IPS DF 4.7 (cell line): ENCODE results near the gene SETBP1.

Experiments
- DNase-seq: peaks from one replicate; pipeline ENCODE4 v3.0.0-alpha.2; 2013; ENCODE audit warnings: low spot score; ENCODE audit errors: extremely low read depth

SETBP1 gene

GRCh38 chr18:44730803-44731529 lies 50.3 kb downstream of the SETBP1 start:
- DNase-seq: no peak

DNA sequence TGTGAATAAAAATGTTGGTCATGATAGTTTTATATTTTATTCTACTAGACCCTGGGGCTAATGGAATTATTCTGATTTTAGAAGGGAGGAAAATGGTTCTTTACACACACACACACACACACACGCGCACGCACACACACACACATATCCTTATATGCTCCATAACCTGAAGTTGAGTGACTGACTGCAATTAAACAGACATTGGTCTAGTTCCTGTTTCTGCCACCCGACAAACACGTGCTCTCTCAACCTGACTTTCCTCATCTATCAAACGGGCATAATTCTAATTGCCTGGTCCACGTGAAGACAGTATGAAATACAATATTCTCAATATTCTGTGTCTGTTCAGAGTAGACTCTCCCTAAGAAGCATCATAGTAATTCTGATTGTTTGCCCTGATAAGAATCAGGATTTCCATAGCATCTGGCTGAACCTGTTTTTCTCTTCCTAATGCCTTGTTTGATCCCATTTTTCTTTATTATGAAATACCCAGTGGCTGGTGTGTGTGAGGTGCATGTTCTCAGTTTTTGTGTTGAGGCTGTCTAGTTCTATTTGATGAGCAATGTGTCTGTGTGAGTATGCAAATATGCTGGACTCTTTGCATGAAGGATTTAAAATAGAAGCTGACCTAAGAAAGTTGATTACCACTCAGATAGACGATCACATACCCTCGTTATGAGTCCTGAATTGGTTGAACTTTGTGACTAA lies 51.0 kb downstream of the SETBP1 start:
- DNase-seq: no peak

DNA sequence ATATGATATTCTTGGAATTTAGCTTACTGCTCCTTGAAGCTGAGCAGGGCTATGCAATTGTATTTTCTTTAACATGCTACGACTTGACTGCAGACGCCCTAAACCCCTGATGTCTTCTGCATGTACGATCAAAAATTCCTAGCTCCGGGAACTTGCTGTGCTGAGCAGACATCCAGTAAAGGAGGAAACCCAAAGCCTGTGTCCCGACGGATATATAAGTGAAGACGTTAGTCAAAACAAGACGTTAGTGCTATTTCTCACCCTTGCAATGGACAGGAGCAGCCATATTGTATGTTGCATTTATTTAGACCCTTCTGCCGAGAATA lies 51.5 kb downstream of the SETBP1 start:
- DNase-seq: no peak

DNA sequence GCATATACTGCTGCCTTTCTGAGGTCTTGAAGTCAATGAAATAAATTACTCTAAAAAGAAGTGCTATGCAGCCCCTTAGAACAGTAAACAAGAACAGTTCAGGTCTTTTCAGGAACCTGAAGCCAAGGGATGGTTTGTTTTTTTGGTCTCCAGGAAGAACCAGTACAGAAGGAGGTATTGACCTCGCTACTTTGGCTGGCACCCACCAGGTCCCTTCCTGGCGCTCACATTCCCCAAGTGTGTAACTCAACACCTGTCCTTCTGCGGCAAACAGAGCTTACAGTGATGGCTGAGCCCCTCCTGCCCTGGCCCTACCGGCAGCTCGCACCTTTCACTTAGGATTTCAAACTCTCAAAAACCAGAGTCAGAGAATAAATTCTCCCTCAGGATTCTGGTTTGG lies 51.9 kb downstream of the SETBP1 start:
- no peak for DNase-seq

DNA sequence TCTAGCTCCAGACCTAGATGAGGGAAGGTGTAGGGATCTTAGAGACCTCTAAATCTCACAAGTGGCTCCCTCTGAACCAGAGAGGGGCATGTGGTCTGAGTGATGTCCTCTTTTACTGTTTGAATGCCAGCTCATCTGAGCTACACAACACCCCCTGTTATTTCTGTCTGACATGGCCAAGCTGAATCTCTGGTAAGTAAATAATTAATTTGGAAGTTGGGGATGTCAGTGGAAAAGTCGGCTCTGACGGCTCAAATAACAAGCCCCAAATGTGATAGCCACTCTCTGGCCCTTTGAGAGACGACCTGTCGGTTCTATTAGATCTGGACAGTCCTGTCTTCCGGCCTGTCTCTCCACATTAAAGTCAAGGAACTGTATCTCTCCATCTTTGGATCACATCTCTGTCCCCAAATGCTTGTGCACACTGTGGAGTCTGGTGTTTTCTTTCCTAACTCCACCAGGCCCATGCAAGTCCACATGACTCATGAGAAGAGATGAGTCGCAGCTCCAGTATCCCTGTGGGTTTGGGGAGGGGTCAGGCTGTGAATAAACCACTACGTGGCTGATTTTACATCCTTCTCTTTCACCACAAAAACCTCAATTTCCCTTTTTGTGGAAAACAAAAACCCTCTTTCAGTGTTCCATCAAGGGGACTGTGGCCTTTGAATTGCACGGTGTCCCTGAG lies 52.5 kb downstream of the SETBP1 start:
- no peak for DNase-seq

- DNase-seq: no peak
Observed at GRCh38 chr18:44733754-44734465, 53.2 kb downstream of the SETBP1 start.

GRCh38 chr18:44735096-44735495 lies 54.4 kb downstream of the SETBP1 start:
- no peak for DNase-seq

- DNase-seq: no peak
Observed at GRCh38 chr18:44736664-44737380, 56.1 kb downstream of the SETBP1 start.

GRCh38 chr18:44737623-44738022 lies 56.9 kb downstream of the SETBP1 start:
- no peak for DNase-seq

DNA sequence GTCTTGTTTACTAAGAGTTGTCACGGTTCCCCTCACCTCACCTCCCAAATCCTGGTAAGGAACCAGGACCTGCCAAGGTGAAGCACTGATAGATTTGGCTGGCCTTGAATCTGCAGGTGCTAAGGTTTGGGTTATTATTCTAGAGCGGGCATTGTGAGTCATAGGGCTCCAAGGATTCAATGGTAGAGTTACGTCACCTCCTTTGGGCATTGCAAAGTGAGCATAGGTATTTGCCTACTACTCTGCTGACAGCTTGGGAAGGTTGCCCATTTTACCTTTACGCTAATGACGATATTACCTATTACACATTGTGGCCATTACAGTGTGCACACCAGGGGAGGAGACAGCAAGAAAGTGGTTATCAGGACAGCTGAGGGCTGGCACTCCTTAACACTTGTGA lies 59.3 kb downstream of the SETBP1 start:
- no peak for DNase-seq

DNA sequence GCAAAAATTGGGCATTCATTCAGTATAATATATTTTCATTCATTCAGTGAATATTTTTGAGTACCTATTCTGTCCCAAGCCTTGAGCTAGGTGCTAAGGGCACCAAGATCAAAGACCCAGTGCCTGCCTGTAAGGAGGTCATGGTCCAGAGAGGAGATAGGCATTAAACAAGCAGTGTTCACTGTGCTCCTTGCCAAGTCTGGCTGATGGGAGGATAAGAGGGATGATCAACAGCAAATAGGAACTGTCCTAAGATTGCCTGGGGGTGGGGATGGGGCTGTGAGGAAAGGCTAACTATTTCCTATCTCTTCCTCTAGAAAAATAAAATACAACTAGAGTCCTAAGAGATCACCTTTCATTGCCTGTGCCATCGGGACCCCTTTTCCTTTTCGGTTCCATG lies 60.4 kb downstream of the SETBP1 start:
- DNase-seq: no peak

GRCh38 chr18:44741511-44741910 lies 60.8 kb downstream of the SETBP1 start:
- DNase-seq: no peak

- DNase-seq: no peak
Observed at GRCh38 chr18:44742126-44742525, 61.4 kb downstream of the SETBP1 start.

DNA sequence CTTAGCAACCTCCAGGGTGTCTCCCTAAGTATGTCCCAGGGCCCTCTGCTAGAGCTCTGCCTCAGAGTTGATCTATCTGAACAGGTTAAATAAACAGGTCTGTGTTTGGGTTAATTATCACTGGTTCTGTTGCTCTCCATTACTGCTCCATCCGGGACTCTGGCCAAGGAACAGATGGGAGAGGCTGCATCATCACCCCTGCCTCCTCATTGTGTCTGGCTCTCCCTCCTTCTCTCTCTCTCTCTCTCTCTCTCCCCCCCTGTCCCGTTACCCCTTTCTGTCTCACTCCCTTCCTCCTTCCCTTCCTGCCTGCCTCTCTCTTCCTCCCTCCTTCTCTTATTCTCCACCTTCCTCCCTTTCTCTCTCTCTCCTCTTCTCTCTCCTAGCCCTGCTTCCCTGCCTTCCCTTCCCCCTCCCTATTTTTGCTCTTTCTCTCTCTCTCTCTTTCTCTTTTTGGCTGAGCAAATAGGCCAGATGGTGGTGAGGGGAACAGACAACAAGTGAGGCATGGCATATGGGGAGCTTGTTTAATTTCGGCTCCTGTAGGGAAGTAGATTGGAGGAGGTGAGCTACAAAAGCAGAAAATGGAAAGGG lies 62.1 kb downstream of the SETBP1 start:
- DNase-seq: no peak

DNA sequence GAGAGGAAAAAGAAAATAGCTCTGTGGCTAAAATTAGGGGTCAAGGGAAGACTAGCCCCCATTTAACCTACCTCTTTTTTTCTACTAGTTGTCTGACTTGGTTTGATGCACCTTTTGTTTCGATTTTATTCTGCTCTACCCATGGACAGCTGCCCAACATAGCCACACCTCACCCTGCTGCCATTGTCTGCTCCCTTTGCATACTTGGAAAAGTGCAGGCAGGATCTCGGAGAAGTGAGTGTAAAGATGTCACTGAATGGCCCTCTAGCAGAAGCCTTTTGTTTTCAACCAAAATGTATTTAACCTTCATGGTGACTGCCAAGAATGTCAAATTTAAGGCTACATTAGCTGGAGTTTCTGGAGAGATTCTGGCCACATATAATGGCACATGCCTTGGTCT lies 62.9 kb downstream of the SETBP1 start:
- no peak for DNase-seq

DNA sequence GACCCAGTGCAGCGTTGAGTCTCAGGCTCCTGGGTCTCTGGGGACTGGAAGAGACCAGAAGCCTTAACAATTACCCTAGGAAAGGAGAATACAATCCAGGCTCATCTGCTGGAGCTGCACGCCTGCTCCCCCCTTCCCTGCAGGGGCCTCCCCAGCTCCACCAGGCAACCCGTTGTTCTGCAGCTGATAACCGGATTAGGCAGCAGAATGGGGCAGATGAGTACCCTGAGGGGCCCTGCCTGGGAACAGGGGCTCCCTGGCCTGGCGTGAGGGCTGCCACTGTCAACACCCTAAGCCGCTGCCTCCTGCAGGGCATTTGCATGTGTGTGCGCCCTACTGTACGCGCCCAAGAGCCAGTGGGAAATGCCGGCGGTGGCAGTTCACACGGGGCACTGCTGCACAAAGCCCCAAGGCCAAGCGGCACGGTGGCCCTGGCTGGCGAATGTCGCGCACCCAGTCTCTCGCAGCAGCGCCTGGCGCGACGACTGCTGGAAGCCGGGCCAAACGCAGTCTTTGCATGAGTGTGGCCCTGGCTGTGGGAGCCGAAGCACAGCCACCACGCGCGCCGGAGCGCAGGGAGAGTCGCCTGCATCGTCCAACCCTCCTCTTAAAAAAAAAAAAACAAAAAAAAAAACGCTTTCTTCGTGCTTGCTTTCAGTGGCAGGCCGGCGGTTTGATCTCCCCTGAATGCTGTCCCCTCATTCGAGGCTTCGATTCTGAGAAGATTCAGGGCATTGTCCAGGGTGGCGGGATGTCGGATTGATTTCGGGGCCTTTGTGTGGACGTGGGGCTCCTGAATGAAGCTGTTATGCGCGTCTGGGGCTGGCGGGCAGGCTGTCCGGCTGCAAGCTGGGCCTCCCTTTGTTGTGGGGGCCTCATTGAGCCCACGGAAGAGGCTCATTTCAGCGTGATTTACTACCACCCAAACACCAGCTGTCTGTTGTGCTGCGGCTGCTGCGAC lies 63.8 kb downstream of the SETBP1 start:
- DNase-seq: no peak

DNA sequence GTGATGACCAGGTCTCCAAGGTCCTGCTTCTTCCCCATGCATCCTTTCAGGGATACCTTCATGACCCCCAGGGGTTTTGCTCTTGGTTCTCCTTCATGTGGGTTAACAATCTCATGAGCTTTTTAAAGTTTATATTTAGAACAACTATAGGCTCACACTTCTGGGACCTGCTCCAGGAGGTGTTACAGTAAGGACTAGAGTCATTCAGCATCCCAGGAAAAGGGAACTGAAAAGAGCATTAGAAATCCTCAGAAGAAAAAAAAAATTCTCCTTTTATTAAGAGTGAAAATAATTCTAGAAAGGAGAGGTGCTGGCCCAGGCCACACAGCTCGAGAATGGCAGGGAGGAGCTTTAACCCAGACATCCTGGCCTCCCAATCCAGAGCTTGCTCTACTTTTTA lies 66.5 kb downstream of the SETBP1 start:
- DNase-seq: no peak

DNA sequence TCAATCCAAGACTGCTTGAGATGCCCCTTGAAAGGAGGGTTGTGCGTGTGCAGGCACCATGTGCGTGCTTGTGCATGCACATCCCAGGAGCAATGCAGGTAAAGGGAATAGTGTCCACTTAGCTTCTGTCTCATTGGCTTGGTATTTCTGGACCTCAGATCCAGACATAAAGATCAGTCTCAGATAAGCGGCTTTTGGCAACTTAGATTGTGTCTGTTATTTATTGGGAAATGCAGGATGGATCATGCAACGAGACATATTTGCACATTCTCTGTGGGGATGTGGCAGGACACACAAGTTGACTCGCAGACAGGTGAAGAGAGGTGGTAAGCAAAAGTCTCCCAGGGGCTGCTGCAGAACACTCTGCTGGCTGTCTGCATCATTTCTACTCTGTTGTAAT lies 67.9 kb downstream of the SETBP1 start:
- no peak for DNase-seq

DNA sequence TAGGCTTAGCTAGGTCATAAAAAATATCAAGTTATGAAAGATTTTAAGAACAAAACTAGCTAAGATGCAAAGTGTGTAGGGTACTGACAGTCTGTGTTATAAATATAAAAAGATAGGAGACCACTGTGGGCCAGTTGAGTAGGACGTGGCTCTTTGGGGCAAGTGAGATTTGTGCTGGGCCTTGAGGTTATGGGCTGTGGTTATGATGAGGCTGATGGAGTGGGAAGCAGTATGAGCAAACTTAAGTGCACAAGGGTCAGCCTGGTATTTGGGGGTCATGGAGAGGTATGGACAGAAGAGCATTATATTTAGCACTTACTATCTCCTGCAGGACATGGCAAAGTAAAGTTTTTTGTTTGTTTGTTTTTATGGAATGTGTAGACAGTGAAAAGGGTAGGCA lies 70.1 kb downstream of the SETBP1 start:
- DNase-seq: no peak

GRCh38 chr18:44754567-44754966 lies 73.9 kb downstream of the SETBP1 start:
- DNase-seq: no peak
